ENCODE data around the gene IL22RA1.

Gene IL22RA1

DNA sequence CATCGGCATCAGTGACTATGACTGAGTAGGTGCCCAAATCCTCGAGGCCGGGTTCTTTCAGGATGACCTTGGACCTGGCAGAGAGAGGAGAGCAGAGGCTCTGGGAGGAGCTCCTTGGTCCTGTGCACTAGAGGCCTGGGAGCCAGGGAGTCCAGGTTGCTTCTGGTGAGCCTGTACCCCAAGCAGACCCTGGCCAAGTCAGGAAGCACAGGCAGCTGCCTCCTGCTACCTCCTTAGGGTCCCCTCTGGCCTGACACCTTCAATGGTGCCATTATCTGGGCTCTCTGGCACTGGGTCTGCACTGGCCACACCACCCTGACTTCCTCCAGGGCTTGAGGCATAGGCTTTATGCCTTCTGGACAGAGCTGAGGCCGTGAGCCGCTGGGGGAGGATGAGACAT is 68.7 kb downstream of the IL22RA1 start:
- DNase-seq (ENCODE audit: low read depth in 2 of 2), result no peak

DNA sequence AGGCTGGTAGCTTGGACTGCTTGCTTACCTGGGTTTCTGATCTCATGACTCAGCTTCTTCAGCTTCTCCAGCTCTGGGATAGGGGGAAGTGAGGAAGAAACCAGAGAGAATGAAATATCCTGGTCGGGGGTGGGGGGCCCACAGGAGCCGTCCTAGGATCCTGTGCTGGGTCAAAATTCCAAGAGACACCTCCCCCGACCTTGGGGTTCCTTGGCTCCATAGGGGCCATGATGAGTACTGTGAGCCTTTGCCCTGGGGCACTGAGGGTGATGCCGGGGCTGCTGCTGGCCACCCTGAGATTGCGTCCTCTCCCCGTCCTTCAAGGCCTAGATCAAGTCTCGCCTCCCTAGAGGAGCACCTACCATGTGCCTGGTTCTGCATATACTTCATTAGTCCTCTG is 71.0 kb downstream of the IL22RA1 start:
- DNase-seq (ENCODE audit: low read depth in 2 of 2), result no peak

DNA sequence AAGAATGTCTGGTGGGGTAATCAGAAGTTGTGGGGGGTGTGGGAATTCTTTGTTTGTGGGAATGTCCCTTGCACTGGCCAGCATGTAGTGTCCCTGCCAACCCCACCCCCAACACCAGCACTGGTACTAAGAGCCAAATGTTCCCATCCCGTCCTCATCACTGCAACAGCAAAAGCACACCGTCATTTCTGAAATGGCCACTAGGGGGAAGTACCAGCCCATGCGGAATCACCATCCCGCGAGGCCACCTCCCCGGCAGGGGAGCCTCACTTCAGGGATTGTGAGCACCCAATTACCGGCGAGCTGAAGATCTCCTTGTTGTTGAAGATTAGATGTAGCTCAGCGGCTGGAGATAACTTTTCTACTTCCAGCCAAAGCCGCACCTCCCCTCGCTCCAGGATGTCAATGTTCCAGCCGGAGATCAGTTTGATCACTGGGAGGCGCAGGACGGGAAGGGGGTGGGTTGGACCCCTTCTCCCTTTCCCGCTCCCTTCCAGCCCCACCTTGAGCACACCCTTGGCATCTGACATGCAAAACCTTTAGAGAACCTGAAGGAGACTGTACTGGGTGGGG is 72.0 kb downstream of the IL22RA1 start:
- peak; percentile 63 to 79 for DNase-seq (ENCODE audit: low read depth in 2 of 2)

DNA sequence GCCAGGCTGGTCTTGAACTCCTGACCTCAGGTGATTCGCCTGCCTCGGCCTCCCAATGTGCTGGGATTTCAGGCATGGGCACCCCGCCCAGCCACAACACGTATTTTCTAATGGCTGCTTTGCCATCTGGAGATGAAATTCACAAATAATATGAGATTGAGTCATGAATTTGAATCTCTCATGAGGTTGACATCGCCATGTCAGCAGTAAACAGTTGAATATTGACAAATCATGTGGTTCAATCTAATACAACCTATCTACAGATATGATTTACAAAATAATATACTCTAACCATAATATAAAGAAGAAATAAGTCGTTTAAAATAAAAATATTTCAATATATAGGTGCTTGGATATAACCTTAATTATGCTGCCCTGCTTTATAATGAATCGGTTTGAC is 73.1 kb downstream of the IL22RA1 start:
- no peak for DNase-seq (ENCODE audit: low read depth in 2 of 2)
